T-helper 1 cell treated with Interleukin-12 subunit alpha and Interleukin-12 subunit beta and Interleukin-4 antibody, amounts not matched to agents 30 μg/mL and 1 μg/mL, for 36 hours (primary cell): ENCODE measurements around the gene FNBP1L.
"Not testable (repeated sequence)": the region's sequence is repeated elsewhere in the genome, so short reads cannot be mapped to it uniquely, and the experiment has no call there.

ENCODE experiments used
- H3K27ac Mint-ChIP-seq: one replicate; pipeline ENCODE4 v1.8.0; 2021; ENCODE audit warnings: mild to moderate bottlenecking, mixed read lengths
- H3K27me3 Mint-ChIP-seq: one replicate; pipeline ENCODE4 v1.8.0; 2021; ENCODE audit warnings: low read depth, mixed read lengths
- H3K36me3 Mint-ChIP-seq: one replicate; pipeline ENCODE4 v1.8.0; 2021; ENCODE audit warnings: low read depth, mixed read lengths
- H3K4me1 Mint-ChIP-seq: one replicate; pipeline ENCODE4 v1.8.0; 2021; ENCODE audit warnings: low read depth, mixed read lengths
- H3K4me3 Mint-ChIP-seq: one replicate; pipeline ENCODE4 v1.8.0; 2021; ENCODE audit warnings: mild to moderate bottlenecking, moderate library complexity, mixed read lengths
- H3K9me3 Mint-ChIP-seq: one replicate; pipeline ENCODE4 v1.8.0; 2021; ENCODE audit warnings: mixed read lengths

FNBP1L gene

DNA sequence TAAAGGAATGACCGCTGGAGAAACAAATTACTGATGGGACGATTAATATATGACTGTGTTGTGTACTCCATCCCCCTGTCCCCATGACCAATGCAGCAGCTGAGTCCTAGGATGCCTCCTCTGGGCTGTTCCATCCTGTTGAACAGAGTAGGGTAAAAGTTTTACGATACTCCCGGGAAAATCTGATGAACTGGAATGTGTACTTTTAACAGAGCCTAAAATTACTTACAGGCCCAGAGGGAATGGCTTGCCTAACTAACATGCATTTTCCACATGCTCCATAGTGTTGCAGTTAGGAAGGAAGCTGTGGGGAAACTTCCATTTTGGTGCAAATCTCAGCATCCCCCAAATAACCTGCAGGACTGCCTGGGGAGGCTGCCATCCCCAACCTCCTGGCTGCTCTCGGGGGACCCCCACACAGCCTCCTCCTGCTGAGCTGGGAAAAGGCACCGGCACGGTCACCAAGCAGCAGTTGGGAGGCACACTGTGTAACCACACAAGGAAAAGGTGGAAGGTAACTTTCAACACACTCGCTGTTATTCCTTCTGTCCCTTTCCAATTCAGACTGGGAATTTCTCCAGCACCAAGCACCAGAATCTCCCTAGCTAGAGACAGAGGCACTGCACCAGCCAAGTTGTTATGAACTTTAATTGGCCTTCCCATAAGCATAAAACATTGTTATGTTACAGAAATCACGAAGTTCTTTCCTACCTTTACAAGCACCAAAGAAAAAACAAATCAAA lies 136.5 kb downstream of the FNBP1L start:
- H3K36me3 Mint-ChIP-seq, result no peaks in the 10 kb centered on the region
- no peak overlapping the region for H3K27ac Mint-ChIP-seq
- H3K4me3 Mint-ChIP-seq, result no peak overlapping the region
- no peaks in the 10 kb centered on the region for H3K9me3 Mint-ChIP-seq
- H3K4me1 Mint-ChIP-seq, result peaks cover 6% of the 10 kb centered on the region
- H3K27me3 Mint-ChIP-seq, result no peaks in the 10 kb centered on the region

DNA sequence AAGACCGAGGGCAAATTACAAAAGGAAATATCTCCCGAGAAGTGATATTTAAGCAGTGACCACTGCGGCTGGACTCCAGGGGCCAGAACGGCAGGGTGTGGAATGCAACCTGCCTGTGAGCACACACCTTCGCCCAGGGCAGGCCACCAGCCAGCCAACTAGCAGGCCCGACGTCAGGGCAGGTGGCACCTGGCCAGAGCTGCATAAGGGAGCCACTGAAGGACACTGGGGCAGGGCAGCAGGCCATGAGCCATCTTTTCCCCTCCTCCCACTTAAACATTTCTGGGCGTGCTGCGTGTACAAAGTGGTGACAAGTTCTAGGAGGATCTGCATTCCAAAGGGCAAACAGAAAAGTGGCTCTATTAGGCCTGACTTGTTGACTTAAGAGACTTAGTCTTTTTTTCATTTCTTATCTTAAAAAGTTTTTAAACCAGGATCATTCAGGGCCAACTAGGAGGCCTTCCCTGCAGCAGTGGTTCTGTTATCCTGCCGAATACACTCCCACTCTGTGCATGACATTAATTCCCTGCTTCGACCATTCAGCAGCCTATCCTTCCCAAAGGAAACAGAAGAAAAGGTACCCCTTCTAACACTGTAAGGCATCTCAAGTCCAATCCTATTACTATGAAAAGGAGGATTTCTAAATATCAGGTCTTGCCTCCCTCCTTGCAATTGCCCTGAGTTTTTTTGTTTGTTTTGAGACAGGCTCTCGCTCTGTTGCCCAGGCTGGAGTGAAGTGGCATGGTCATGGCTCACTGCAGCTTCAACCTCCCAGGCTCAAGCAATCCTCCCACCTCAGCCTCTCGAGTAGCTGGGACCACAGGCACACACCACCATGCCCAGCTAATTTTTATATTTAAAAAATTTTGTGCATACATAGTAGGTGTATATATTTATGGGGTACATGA lies 137.4 kb downstream of the FNBP1L start:
- H3K9me3 Mint-ChIP-seq, result no peaks in the 10 kb centered on the region
- no peak overlapping the region for H3K27ac Mint-ChIP-seq
- H3K4me1 Mint-ChIP-seq, result peaks cover 6% of the 10 kb centered on the region
- H3K36me3 Mint-ChIP-seq, result no peaks in the 10 kb centered on the region
- H3K4me3 Mint-ChIP-seq, result no peak overlapping the region
- H3K27me3 Mint-ChIP-seq, result no peaks in the 10 kb centered on the region

DNA sequence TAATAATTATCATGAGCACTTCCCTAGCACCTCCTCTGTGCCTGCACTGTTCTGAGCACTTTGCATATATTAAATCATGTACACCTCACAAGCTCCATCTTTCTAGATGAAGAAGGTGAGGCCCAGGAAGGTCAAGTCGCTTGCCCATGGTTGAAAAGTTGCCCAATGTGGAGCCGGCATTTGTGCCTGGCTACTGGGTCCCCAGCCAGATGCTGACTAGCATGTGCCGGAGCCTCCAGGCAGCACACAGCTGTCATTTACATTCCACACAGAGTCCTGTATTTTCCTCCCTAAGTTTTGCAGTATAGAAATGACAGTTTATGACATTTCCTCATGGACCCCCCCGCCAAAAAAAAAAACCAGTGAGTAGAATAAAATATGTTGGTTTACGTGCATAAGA lies 139.4 kb downstream of the FNBP1L start:
- peaks cover 5% of the 10 kb centered on the region for H3K27me3 Mint-ChIP-seq
- peaks cover 9% of the 10 kb centered on the region for H3K4me1 Mint-ChIP-seq
- no peaks in the 10 kb centered on the region for H3K9me3 Mint-ChIP-seq
- H3K4me3 Mint-ChIP-seq, result no peak overlapping the region
- no peak overlapping the region for H3K27ac Mint-ChIP-seq
- no peaks in the 10 kb centered on the region for H3K36me3 Mint-ChIP-seq

DNA sequence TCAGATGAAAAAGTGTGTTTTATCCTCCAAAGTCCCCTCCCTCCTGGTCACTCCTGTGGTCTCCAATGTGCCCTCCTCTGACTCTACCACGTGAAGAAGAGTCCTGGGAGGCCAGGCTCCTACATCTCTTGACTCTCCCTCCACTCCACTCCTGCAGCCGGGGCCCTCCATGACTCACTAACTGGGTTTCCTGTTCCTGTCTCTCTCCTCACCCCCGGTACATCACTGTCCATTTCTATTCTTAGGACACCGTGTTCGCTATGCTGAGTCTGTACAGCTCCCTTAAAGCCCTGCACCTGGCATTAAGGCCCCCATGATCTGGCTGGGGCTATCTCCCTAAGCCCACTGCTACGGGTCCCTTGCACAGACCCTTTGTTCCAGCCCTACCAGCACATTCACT lies 140.3 kb downstream of the FNBP1L start:
- Mint-ChIP-seq H3K27me3 (peaks cover 5% of the 10 kb centered on the region), H3K9me3 (no peaks in the 10 kb centered on the region), H3K27ac (no peak overlapping the region), H3K4me1 (peaks cover 9% of the 10 kb centered on the region), H3K4me3 (no peak overlapping the region), H3K36me3 (no peaks in the 10 kb centered on the region)

DNA sequence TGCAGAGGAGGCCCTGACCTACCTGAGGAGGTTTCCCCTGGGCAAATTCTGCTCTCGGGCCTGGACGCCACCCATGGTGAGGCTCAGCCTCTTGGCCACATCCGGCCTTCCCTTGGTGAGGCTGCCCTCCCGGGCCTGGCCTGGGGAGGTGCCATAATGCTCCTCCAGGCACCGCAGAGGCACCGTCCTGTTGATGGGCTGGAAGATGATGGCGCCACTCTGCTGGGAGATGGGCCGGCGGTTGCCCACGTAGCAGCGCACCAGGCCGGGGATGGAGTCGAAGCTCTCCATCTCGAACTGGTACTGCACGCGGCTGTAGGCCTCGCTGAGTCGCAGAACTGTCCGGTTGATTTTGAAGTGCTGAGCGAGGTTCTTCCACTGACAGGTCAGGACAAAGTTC lies 141.0 kb downstream of the FNBP1L start:
- no peaks in the 10 kb centered on the region for H3K36me3 Mint-ChIP-seq
- no peak overlapping the region for H3K4me3 Mint-ChIP-seq
- peaks cover 5% of the 10 kb centered on the region for H3K27me3 Mint-ChIP-seq
- H3K27ac Mint-ChIP-seq, result no peak overlapping the region
- no peaks in the 10 kb centered on the region for H3K9me3 Mint-ChIP-seq
- H3K4me1 Mint-ChIP-seq, result peaks cover 9% of the 10 kb centered on the region

DNA sequence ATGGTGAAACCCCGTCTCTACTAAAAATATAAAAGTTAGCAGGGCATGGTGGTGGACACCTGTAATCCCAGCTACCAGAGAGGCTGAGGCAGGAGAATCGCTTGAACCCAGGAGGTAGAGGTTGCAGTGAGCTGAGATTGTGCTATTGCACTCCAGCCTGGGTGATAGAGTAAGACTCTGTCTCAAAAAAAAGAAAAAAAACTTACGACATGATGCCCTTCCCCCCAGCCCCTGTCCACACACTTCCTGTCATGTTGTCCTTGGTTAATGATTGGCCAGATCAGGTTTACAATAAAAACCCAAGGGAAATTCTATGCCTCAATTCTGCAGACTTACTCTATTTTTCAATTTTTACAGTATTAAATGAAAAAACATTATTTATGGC lies 143.4 kb downstream of the FNBP1L start:
- not testable (repeated sequence) for H3K9me3 Mint-ChIP-seq, H3K36me3 Mint-ChIP-seq, H3K27ac Mint-ChIP-seq, H3K4me1 Mint-ChIP-seq, H3K4me3 Mint-ChIP-seq
- H3K27me3 Mint-ChIP-seq, result peaks cover 17% of the 10 kb centered on the region

DNA sequence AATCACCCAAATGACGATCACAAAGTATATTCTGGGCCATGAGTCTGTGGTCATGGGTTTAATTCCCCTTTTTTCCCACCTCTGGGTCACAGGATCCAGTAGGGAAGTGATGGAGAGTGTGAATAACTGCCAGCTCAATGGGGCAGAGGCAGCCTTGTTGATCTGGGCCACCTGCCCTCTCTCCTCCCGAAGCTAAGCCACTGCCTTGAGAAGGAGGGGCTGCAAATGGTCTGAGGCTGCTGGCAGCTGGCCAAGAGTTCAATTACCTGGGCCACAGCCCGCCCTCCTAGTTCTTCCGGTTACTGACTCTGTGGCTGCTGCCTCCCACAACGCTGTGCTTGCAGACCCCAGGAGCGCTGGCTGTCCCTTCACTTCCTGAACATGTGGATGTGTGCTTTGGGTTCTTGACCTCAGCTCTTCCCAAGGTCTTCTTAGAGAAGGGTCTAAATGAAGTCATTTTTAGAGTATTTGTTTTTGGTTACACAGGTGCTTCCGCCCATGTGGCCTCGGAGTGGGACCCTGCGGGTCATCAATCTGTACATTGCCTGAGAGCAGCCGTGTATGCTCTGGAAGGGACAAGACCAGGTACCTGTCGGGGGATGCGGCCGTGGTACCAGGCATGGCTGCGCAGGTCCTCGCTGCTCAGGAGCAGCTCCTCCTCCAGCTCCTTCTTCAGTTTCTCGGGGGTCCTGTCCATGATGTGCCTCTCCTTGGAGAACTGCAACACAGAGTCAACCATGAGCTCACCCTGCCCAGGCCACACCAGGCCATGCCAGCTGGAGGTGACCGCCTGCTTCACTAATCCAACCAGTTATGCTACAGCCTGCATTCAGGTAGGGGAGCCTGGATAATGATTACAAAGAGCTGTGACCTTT lies 144.0 kb downstream of the FNBP1L start:
- no peak overlapping the region for H3K4me3 Mint-ChIP-seq
- no peak overlapping the region for H3K27ac Mint-ChIP-seq
- peaks cover 22% of the 10 kb centered on the region for H3K27me3 Mint-ChIP-seq

DNA sequence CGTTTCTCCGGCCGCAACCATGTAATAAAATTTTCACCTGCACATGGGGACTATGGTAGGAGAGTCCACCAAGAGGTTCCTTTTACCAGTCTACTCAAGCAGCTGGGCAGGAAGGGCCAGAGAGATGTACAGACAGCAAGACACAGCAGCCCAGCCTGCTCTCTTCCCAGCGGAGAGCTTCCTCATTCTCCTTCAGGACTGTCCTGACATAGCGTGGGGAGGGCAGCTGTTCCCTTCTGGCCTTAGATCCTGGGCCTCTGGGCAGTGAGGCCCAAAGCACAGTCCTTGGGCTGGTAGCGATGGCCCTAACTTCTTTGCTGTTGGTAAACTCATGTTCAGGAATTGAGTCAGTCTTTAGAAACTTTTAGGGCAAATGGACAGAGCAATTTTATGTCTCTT lies 144.6 kb downstream of the FNBP1L start:
- Mint-ChIP-seq H3K27me3 (peaks cover 28% of the 10 kb centered on the region), H3K27ac (no peak overlapping the region), H3K36me3 (no peaks in the 10 kb centered on the region), H3K9me3 (no peaks in the 10 kb centered on the region), H3K4me1 (peaks cover 9% of the 10 kb centered on the region), H3K4me3 (no peak overlapping the region)

More for the DNA sequence above, 144.0 kb downstream of the FNBP1L start:
- peaks cover 9% of the 10 kb centered on the region for H3K4me1 Mint-ChIP-seq
- H3K36me3 Mint-ChIP-seq, result no peaks in the 10 kb centered on the region
- H3K9me3 Mint-ChIP-seq, result no peaks in the 10 kb centered on the region

DNA sequence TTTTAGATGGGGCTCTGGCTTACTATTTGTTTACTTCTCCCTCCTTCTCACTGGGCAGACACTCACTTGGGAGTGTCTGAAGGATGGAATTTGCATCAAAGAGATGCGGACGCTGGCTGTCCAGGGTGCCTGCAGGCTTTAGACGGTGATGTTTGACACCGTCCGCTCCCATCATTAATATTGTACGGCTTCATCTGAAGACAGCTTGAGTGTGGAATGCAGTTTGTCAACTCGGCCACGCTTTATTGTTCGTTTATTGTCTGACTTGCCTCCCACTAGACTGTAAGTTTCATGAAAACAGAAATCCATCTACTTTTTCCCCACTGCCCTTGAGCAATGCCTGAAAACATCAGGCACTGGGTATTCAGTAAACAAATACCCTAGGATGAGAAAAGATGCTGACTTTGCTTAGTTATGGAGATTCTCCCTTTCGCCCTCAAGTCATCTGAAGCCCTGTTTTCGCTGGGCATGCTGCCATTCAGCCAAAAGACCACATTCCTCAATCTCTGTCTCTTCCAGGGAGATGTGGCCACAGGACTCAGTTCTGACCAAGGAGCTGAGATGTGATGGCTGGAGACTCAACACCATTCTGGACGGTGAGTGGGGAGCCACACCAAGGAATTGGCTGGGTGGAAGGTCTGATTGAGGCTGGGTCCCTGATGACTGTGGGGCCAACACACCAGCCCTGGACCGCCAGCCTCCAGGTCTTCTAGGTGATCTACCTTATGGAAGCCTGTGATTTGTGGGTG lies 146.1 kb downstream of the FNBP1L start:
- H3K27ac Mint-ChIP-seq, result no peak overlapping the region
- H3K9me3 Mint-ChIP-seq, result no peaks in the 10 kb centered on the region

DNA sequence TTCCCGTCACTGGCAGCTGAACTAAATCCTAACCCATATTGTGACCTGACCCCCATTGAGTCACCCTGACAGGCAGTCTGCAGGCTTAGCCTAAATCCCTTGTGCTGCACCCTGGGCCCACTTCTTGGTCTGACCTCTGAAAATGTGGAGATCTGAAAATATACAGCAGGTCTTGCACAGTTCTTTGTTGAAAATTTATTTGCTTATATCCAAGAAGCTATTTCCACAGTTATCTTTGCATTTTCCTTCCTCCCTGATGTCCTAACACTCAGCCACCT lies 146.6 kb downstream of the FNBP1L start:
- Mint-ChIP-seq H3K4me1 (peaks cover 4% of the 10 kb centered on the region), H3K4me3 (no peak overlapping the region), H3K9me3 (no peaks in the 10 kb centered on the region), H3K36me3 (no peaks in the 10 kb centered on the region), H3K27me3 (peaks cover 31% of the 10 kb centered on the region), H3K27ac (no peak overlapping the region)

More for the DNA sequence above, 146.1 kb downstream of the FNBP1L start:
- Mint-ChIP-seq H3K27me3 (peaks cover 30% of the 10 kb centered on the region), H3K36me3 (no peaks in the 10 kb centered on the region), H3K4me3 (no peak overlapping the region), H3K4me1 (peaks cover 4% of the 10 kb centered on the region)

DNA sequence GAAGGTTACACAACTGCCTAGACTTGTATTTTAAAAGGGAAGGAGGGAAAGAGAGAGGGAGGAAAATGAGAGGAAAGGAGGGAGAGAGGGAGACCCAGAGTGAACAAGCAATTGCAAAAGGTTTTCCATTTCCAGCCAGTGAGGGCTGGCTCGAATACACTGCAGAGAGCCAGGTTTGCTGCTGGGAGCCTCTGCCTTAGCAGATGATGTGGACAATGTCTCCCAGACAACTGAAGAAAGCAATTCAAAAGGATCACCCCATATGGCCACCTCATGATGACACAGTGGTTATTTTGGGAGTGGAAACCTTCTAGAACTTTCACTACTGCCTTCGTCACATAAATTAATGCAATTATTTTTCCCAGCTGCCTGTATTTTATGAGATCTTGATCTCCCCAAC lies 147.3 kb downstream of the FNBP1L start:
- Mint-ChIP-seq H3K4me1 (peaks cover 4% of the 10 kb centered on the region), H3K36me3 (no peaks in the 10 kb centered on the region), H3K27me3 (peaks cover 31% of the 10 kb centered on the region), H3K4me3 (no peak overlapping the region), H3K9me3 (no peaks in the 10 kb centered on the region), H3K27ac (no peak overlapping the region)

DNA sequence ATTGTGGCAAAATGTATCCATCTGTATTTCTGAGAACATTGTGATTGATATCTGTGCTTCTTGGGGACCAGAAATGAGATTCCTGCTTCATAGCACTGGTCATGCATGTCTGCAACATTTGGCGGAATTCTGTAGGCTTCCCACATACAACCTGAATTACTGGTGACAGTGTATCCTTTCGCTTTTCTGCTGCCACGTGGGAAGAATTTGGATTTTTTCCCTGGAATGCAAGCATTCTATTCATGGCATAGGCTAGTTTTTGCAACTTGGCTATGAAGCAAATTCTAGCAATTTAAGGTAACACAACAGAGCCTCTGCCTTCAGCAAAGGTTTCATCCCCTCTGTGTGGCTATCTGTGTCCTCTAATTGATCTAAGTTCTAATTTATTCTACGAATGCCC lies 147.8 kb downstream of the FNBP1L start:
- H3K4me3 Mint-ChIP-seq, result no peak overlapping the region
- peaks cover 31% of the 10 kb centered on the region for H3K27me3 Mint-ChIP-seq
- H3K27ac Mint-ChIP-seq, result no peak overlapping the region
- H3K4me1 Mint-ChIP-seq, result peaks cover 4% of the 10 kb centered on the region
- H3K36me3 Mint-ChIP-seq, result no peaks in the 10 kb centered on the region
- H3K9me3 Mint-ChIP-seq, result no peaks in the 10 kb centered on the region

DNA sequence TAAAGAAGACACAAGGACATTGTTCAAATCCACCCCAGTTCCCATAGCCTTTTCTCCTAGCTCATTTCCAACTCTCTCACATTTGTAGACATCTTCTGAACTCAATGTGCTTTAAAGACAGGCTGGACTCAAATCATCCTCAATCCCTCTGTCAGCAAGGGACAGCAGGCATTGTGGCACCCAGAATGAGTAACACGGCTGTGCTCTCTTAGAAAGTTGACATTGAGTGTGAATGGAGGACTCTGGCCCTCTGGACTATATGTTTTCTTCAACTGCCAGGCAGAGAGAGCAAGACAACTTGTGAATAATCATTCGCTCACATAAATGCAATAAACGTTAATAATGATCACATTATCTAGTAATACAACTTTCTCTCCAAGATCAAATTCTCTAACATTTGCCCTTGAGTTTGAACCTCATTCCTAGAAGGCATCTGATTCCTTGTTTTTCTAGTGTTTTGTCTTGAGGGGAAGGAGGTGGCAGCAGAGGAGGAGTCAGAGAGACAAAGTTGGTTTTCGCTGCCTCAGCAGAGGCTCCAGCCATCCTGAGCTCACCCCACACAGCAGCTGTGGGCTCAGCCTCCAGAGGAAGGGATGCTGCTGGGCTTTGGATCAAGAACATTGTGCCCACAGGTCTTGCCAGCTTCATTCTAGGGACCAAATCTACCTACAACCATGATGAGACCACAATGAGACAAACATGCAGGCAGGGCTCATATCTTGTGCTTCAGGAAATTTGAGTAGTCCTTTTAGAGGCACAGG lies 148.6 kb downstream of the FNBP1L start:
- Mint-ChIP-seq H3K27me3 (peaks cover 36% of the 10 kb centered on the region), H3K36me3 (no peaks in the 10 kb centered on the region), H3K4me1 (peaks cover 2% of the 10 kb centered on the region), H3K9me3 (no peaks in the 10 kb centered on the region), H3K4me3 (no peak overlapping the region), H3K27ac (no peak overlapping the region)
